GM18868 (cell line): Measurements from ENCODE around the gene PXDC1.
"Not testable (repeated sequence)": the region's sequence is repeated elsewhere in the genome, so short reads cannot be mapped to it uniquely, and the experiment has no call there.

Experiments used
- ATAC-seq: cut with Tn5 transposase; IDR thresholded peaks from one replicate; pipeline ENCODE4 v1.9.1; 2021; ENCODE audit warnings: mild to moderate bottlenecking, moderate library complexity; ENCODE audit not compliant: unreplicated experiment

Gene PXDC1

GRCh38 chr6:3677751-3678150 lies 73.8 kb downstream of the PXDC1 start:
- not testable (repeated sequence) for ATAC-seq

- not testable (repeated sequence) for ATAC-seq
These were observed 74.2 kb downstream of the PXDC1 start for GRCh38 chr6:3677351-3677750.
